SK-N-SH (cell line): Measurements from ENCODE around the gene ZNF519. TPM values are rescaled to one million over a fixed set of nuclear protein-coding genes. Genes with fewer than 3 reads are reported as not detected.
"Not testable (repeated sequence)": the region's sequence is repeated elsewhere in the genome, so short reads cannot be mapped to it uniquely, and the experiment has no call there.

Source experiments
- CTCF ChIA-PET: fragments of 300-600, 350-600 bp; formaldehyde crosslinking; extraction: SDS; loops from one replicate; lab custom pipeline; 2021; lab: Yijun Ruan, JAX
- POLR2A ChIA-PET: fragments of 350-600 bp; sonication (Branson Sonifier 250); formaldehyde crosslinking; extraction: SDS; loops from one replicate; lab custom pipeline; 2020; ENCODE audit warnings: antibody characterized with exemption, inconsistent platforms; lab: Yijun Ruan, JAX
- DNase-seq: peaks from one replicate; pipeline ENCODE4 v3.0.0; 2012
- H2AFZ ChIP-seq: fragments of 200-600 bp; sonication (generic); 2 replicates; pipeline ENCODE4 v1.8.1; 2016; ENCODE audit warnings: antibody characterized with exemption, mild to moderate bottlenecking, low read depth
- H3F3A ChIP-seq: fragments of 200-600 bp; sonication (generic); replicated peaks from 2 replicates; pipeline ENCODE3; 2016; ENCODE audit warnings: antibody characterized with exemption, mild to moderate bottlenecking; ENCODE audit not compliant: insufficient read depth
- H3K27ac ChIP-seq, 2 experiments: fragments of 200-500 bp in 1 of 2; fragments of 200-600 bp in 1 of 2; sonication (Bioruptor generic) in 1 of 2; sonication (generic), shearing (Covaris generic) in 1 of 2; 2 replicates each; pipeline versions ENCODE4 v1.5.1 to v1.6.1; 2014 to 2016; ENCODE audit warnings: low read depth in 2 of 2, inconsistent platforms in 1 of 2, low read length in 1 of 2, mild to moderate bottlenecking in 1 of 2, mixed read lengths in 1 of 2
- H3K27me3 ChIP-seq: fragments of 200-600 bp; sonication (generic), shearing (Covaris generic); 2 replicates; pipeline ENCODE4 v1.6.1; 2016; ENCODE audit warnings: mixed run types; ENCODE audit not compliant: insufficient read depth
- H3K36me3 ChIP-seq, 2 experiments: fragments of 200-500 bp in 1 of 2; fragments of 200-600 bp in 1 of 2; sonication (Bioruptor generic) in 1 of 2; sonication (generic) in 1 of 2; replicated peaks in 1 of 2; 2 replicates each; pipeline versions ENCODE3 to v1.5.1; 2014 to 2016; ENCODE audit warnings: low read length in 1 of 2, mild to moderate bottlenecking in 1 of 2; ENCODE audit not compliant: insufficient read depth in 2 of 2, control insufficient read depth in 1 of 2
- H3K4me1 ChIP-seq, 2 experiments: fragments of 200-500 bp in 1 of 2; fragments of 200-600 bp in 1 of 2; sonication (Bioruptor generic) in 1 of 2; sonication (generic), shearing (Covaris generic) in 1 of 2; 2 replicates each; pipeline versions ENCODE4 v1.5.1 to v1.6.1; 2014 to 2016; ENCODE audit warnings: low read depth in 1 of 2, low read length in 1 of 2, mixed run types in 1 of 2; ENCODE audit not compliant: insufficient read depth in 2 of 2, control insufficient read depth in 1 of 2
- H3K4me2 ChIP-seq: fragments of 200-600 bp; sonication (generic), shearing (Covaris generic); 2 replicates; pipeline ENCODE4 v1.6.1; 2017; ENCODE audit warnings: mixed run types
- H3K4me3 ChIP-seq, 2 experiments: fragments of 200-500 bp in 1 of 2; fragments of 200-600 bp in 1 of 2; sonication (Bioruptor generic) in 1 of 2; sonication (generic), shearing (Covaris generic) in 1 of 2; 2 replicates each; pipeline versions ENCODE4 v1.5.1 to v1.8.1; 2014 to 2016; ENCODE audit warnings: low read depth in 2 of 2, inconsistent platforms in 1 of 2, low read length in 1 of 2, mild to moderate bottlenecking in 1 of 2, mixed read lengths in 1 of 2, moderate library complexity in 1 of 2
- H3K79me2 ChIP-seq: fragments of 200-600 bp; sonication (generic); 2 replicates; pipeline ENCODE4 v1.8.1; 2017; ENCODE audit warnings: mild to moderate bottlenecking; ENCODE audit not compliant: insufficient read depth
- H3K9ac ChIP-seq: fragments of 200-600 bp; sonication (generic); 2 replicates; pipeline ENCODE4 v1.6.1; 2017; ENCODE audit warnings: mixed run types
- H3K9me2 ChIP-seq: fragments of 200-600 bp; sonication (generic); 2 replicates; pipeline ENCODE4 v1.6.1; 2017; ENCODE audit warnings: mixed run types
- H3K9me3 ChIP-seq: fragments of 200-600 bp; sonication (generic); 2 replicates; pipeline ENCODE4 v1.6.1; 2017; ENCODE audit warnings: mixed run types, mild to moderate bottlenecking, moderate library complexity
- H4K20me1 ChIP-seq: fragments of 200-600 bp; sonication (generic); 2 replicates; pipeline ENCODE4 v1.6.1; 2017; ENCODE audit warnings: mild to moderate bottlenecking, mixed run types; ENCODE audit not compliant: insufficient read depth
- WGBS: methylation state at CpG from one replicate; pipeline ENCODE4 v1.1.6; 2017; ENCODE audit warnings: low lambda C conversion rate; 5-methylcytosine and 5-hydroxymethylcytosine counted together
- polyA plus RNA-seq, 3 experiments: library from polyadenylated mRNA; depleted of rRNA; stranded (reverse); fragments of >200 nt; gene quantifications; 2 replicates each; pipeline ENCODE4 v1.2.3, GENCODE V29; 2012

ZNF519 gene
- polyA plus RNA-seq, 1 of the 3 experiments (the other 2 are of a cell fraction), result 3.2 TPM

DNA sequence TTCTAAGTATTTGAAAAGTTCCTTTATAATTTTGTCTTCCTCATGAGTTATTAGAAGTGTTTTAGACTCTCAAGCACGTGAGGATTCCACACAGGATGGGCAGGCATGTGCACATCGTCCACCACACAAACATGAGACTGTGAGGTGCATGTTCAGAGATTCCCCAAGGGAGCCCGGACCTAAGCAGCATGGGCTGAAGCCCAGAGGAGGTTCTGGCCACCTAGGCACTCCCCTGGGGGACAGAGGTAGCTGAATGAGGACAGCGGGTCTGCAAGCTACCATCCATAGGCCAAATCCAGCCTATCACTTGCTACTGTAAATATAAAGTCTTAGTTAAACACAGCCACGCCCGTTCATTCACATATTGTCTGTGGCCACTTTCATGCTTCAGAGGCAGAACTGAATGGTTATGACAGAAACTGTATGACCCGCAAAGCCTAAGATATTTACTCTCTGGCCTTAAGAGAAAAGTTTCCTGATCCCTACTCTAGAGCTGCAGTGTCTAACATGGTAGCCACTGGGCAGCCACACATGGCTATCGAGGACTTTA is 19.4 kb upstream of the ZNF519 start:
- CTCF ChIA-PET, H3K9ac ChIP-seq, POLR2A ChIA-PET, H3K4me3 ChIP-seq, DNase-seq, H3K79me2 ChIP-seq, H3K27ac ChIP-seq, H3K27me3 ChIP-seq, H4K20me1 ChIP-seq, H3K9me2 ChIP-seq, H3K36me3 ChIP-seq, H3K4me1 ChIP-seq, H2AFZ ChIP-seq, H3K9me3 ChIP-seq, H3K4me2 ChIP-seq, H3F3A ChIP-seq: not testable (repeated sequence)
- WGBS, result 6% methylated on average over 8 of the region's 8 CpGs

- H3K9me2 ChIP-seq, H3K9ac ChIP-seq, CTCF ChIA-PET, H3K4me2 ChIP-seq, H3K79me2 ChIP-seq, H3K27ac ChIP-seq, DNase-seq, POLR2A ChIA-PET, H3K36me3 ChIP-seq, H2AFZ ChIP-seq, H3F3A ChIP-seq, H3K4me1 ChIP-seq, H3K27me3 ChIP-seq, H4K20me1 ChIP-seq, H3K9me3 ChIP-seq, H3K4me3 ChIP-seq: not testable (repeated sequence)
- no CpG with 5 or more reads among the region's 11 CpGs for WGBS
Observed at GRCh38 chr18:14150766-14151165, 18.5 kb upstream of the ZNF519 start.

DNA sequence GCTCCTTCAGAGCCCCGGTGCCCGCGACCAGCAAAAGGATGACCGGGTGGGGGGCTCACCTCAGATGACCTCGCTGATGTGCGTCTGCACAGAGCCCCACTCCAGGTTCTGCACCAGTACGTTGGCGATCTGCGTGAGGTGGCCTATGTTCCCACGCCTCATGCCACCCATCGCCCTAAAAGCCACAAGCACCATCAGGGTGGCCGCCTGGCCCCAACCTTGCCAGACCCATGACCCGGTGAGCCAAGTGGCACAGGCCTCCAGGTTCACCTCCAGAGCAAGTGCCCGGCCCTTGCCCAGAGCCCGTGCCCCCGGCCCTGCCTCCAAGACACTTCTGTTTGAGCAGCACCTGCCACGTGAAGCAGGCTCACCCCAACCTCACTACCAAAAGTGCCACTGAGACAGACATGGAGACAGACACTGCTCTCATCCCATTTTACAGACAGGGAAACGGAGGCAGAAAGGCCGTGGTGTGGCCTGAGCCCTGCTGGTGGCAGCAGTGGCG is 17.7 kb upstream of the ZNF519 start:
- H3K27ac ChIP-seq, H3K4me2 ChIP-seq, H3K79me2 ChIP-seq, H3K9ac ChIP-seq, H3F3A ChIP-seq, H3K9me3 ChIP-seq, POLR2A ChIA-PET, H3K27me3 ChIP-seq, H2AFZ ChIP-seq, H3K36me3 ChIP-seq, H3K4me3 ChIP-seq, H3K4me1 ChIP-seq, H3K9me2 ChIP-seq, CTCF ChIA-PET, H4K20me1 ChIP-seq, DNase-seq: not testable (repeated sequence)
- 28% methylated on average over 12 of the region's 20 CpGs for WGBS

- H3K27ac ChIP-seq, H3K4me3 ChIP-seq, H3K27me3 ChIP-seq, H3K4me1 ChIP-seq, POLR2A ChIA-PET, H3K36me3 ChIP-seq, H3K4me2 ChIP-seq, H3K79me2 ChIP-seq, H3K9me2 ChIP-seq, H3K9me3 ChIP-seq, H3K9ac ChIP-seq, H4K20me1 ChIP-seq, CTCF ChIA-PET, H2AFZ ChIP-seq, DNase-seq, H3F3A ChIP-seq: not testable (repeated sequence)
- WGBS, result 37% methylated on average over 4 of the region's 9 CpGs
Observed at GRCh38 chr18:14149121-14149850, 17.1 kb upstream of the ZNF519 start.

DNA sequence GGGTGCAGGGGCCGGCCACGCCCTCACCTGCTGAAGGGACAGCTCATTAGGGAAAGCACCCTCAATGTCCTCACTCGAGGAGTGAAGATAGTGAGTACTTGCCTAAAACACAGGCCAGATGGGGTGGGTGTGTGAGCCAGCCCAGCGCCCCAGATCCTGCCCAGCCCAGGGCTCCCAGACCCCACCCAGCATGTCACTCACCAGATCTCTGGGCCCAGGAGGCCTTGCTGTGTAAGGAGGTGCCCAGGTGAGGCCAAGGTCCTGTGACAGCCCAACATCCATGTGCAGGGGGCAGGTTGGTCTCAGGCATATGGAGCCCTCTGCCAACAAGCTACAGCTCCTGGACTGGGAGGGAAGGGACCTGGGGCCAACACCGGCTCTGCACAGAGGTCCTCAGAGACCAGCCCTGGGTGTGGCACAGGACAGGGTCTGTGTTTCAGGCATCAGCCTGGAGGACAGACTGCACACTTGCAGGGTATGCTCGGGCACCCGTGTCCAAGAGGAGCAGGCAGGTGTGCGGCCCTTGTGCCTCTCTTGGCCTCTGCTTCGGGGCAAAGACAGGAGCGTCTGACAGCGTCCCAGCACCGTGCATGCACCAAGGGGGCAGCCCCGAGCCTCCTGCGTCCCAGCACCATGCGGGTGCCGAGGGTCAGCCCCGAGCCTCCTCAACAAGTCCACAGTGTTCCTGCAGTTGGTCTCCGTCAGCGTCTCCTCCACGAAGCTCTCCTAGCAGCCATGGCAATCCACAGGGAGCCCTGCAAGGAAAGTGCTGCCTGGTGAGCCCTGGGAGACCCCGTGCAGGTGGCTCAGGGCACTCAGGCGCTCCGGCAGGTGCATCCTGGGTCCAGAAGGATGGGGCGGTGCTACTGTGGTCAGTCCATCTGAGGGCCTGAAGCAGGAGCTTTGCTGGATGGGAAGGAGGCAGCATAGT is 16.0 kb upstream of the ZNF519 start:
- H3K4me1 ChIP-seq, H3K9me3 ChIP-seq, H3K9ac ChIP-seq, H3K9me2 ChIP-seq, CTCF ChIA-PET, H3K79me2 ChIP-seq, H3K4me3 ChIP-seq, POLR2A ChIA-PET, H3F3A ChIP-seq, H3K4me2 ChIP-seq, H3K36me3 ChIP-seq, H3K27me3 ChIP-seq, H2AFZ ChIP-seq, H3K27ac ChIP-seq, H4K20me1 ChIP-seq, DNase-seq: not testable (repeated sequence)
- 44% methylated on average over 11 of the region's 24 CpGs for WGBS

- H3K9me3 ChIP-seq, H3K4me1 ChIP-seq, H3F3A ChIP-seq, H3K9ac ChIP-seq, H2AFZ ChIP-seq, H3K36me3 ChIP-seq, H3K4me3 ChIP-seq, H3K27me3 ChIP-seq, H3K79me2 ChIP-seq, H3K27ac ChIP-seq, POLR2A ChIA-PET, H3K4me2 ChIP-seq, H4K20me1 ChIP-seq, H3K9me2 ChIP-seq, DNase-seq: not testable (repeated sequence)
- WGBS, result 73% methylated on average over 6 of the region's 23 CpGs
- CTCF ChIA-PET, result interaction anchor here (1.1 kb wide), 2 partner anchors 60 to 323 kb away, joined by 3 read pairs; partner anchors contain the start of gene MC5R
Observed at GRCh38 chr18:14146771-14147170, 14.5 kb upstream of the ZNF519 start.
